ENCODE measurements around the gene MRPS2.

GRCh38 chr9:135521608-135522095 lies 21.2 kb downstream of the MRPS2 start:
- TF ChIP-seq CTCF (IDR thresholded peaks at IDR 0.05) (no peak), ZFX (IDR thresholded peaks at IDR 0.05; ENCODE audit: borderline replicate concordance) (no peak)
